GM12878 (cell line): Measurements from ENCODE around the gene FLT4. TPM values are rescaled to one million over a fixed set of nuclear protein-coding genes. Genes with fewer than 3 reads are reported as not detected.

Experiments used
- ATAC-seq: fragments of 200-7000 bp; cut with Tn5 transposase; 3 replicates; pipeline ENCODE4 v1.9.1; 2020; ENCODE audit warnings: mild to moderate bottlenecking, moderate library complexity
- BruUV-seq: library from RNA; stranded (reverse); fragments of 400-500 nt; replicated peaks from 2 replicates; lab custom pipeline; 2021; lab: Mats Ljungman, UMichigan
- CTCF ChIA-PET: fragments of 300-600 bp; sonication (Branson Sonifier 250); formaldehyde crosslinking; extraction: SDS; loops from one replicate; lab custom pipeline; 2021; ENCODE audit warnings: inconsistent platforms; lab: Yijun Ruan, JAX
- POLR2A ChIA-PET: fragments of 350-600 bp; formaldehyde crosslinking; extraction: SDS; loops from one replicate; lab custom pipeline; 2021; ENCODE audit warnings: inconsistent platforms; lab: Charles Lee
- RAD21 ChIA-PET: fragments of 300-600 bp; sonication (Branson Sonifier 250); formaldehyde crosslinking; loops from one replicate; lab custom pipeline; 2023; ENCODE audit warnings: antibody characterized with exemption; ENCODE audit not compliant: unreplicated experiment; lab: Charles Lee
- SMC1A ChIA-PET: fragments of 300-600 bp; sonication (Branson Sonifier 250); formaldehyde crosslinking; loops from one replicate; lab custom pipeline; 2023; ENCODE audit not compliant: unreplicated experiment, uncharacterized antibody; lab: Charles Lee
- DNase-seq: peaks from one replicate; pipeline ENCODE4 v3.0.0-alpha.2; 2011; ENCODE audit warnings: low read depth, low spot score
- FAIRE-seq: peaks from 3 replicates; lab custom pipeline; 2011; peaks lifted over from hg19 to GRCh38; lab: Jason Lieb, UNC
- H2AFZ ChIP-seq: 2 replicates; pipeline ENCODE4 v1.6.0; 2011; ENCODE audit warnings: low read depth, low read length, control low read depth; ENCODE audit not compliant: control insufficient read depth
- H3K27ac ChIP-seq: 2 replicates; pipeline ENCODE4 v1.5.1; 2011; ENCODE audit warnings: control low read depth; ENCODE audit not compliant: control insufficient read depth, insufficient read depth
- H3K27me3 ChIP-seq, 2 experiments: replicated peaks in 1 of 2; 2 replicates each; pipeline versions ENCODE4 v1.6.0 to v1.6.1; 2011; ENCODE audit warnings: low read length in 1 of 2; ENCODE audit not compliant: control insufficient read depth in 2 of 2, insufficient read depth in 2 of 2
- H3K36me3 ChIP-seq, 2 experiments: 2 replicates each; pipeline ENCODE4 v1.5.1; 2011; ENCODE audit warnings: low read length in 1 of 2; ENCODE audit not compliant: control insufficient read depth in 2 of 2, insufficient read depth in 2 of 2
- H3K4me1 ChIP-seq: 2 replicates; pipeline ENCODE4 v1.6.1; 2011; ENCODE audit warnings: mild to moderate bottlenecking, low read length, moderate library complexity, mixed read lengths; ENCODE audit not compliant: control insufficient read depth, insufficient read depth
- H3K4me2 ChIP-seq: 2 replicates; pipeline ENCODE4 v1.6.0; 2011; ENCODE audit warnings: control low read depth; ENCODE audit not compliant: control insufficient read depth, insufficient read depth
- H3K4me3 ChIP-seq: fragments of 200-600 bp; sonication (generic); 2 replicates; pipeline ENCODE4 v1.5.1; 2016
- H3K79me2 ChIP-seq: 2 replicates; pipeline ENCODE4 v1.6.0; 2011; ENCODE audit warnings: low read length; ENCODE audit not compliant: control insufficient read depth, insufficient read depth
- H3K9ac ChIP-seq: 2 replicates; pipeline ENCODE4 v1.8.0; 2011; ENCODE audit warnings: low read length, control low read depth, mixed read lengths; ENCODE audit not compliant: control insufficient read depth, insufficient read depth
- H3K9me3 ChIP-seq: replicated peaks from 3 replicates; pipeline ENCODE4 v1.5.1; 2011; ENCODE audit warnings: mild to moderate bottlenecking, low read length; ENCODE audit not compliant: control insufficient read depth, insufficient read depth
- H4K20me1 ChIP-seq: 2 replicates; pipeline ENCODE4 v1.6.0; 2011; ENCODE audit not compliant: control insufficient read depth, insufficient read depth
- ASH2L ChIP-seq: fragments of 300-600, 200-600 bp; sonication (generic); IDR thresholded peaks from 2 replicates; pipeline ENCODE4 v1.6.1; 2017; ENCODE audit warnings: low read depth, mild to moderate bottlenecking, borderline replicate concordance
- BRCA1 ChIP-seq: IDR thresholded peaks from 2 replicates; pipeline ENCODE4 v1.6.1; 2011; ENCODE audit warnings: low read depth, low read length, improper control_type of control experiment
- CBFB ChIP-seq: IDR thresholded peaks from 2 replicates; pipeline ENCODE4 v1.6.1; 2016; ENCODE audit warnings: antibody characterized with exemption, low read depth
- CBX3 ChIP-seq: fragments of 200-600 bp; sonication (generic); IDR thresholded peaks from 2 replicates; pipeline ENCODE4 v1.6.1; 2016; ENCODE audit warnings: low read depth, borderline replicate concordance
- EGR1 ChIP-seq, 2 experiments: IDR thresholded peaks; 1 replicate in 1 of 2; 2 replicates in 1 of 2; pipeline ENCODE4 v1.6.1; 2011 to 2012; ENCODE audit warnings: low read depth in 2 of 2, low read length in 2 of 2, borderline replicate concordance in 1 of 2, mild to moderate bottlenecking in 1 of 2, moderate library complexity in 1 of 2
- ESRRA ChIP-seq: IDR thresholded peaks from 2 replicates; pipeline ENCODE4 v1.6.1; 2012; ENCODE audit warnings: mild to moderate bottlenecking, low read length, improper control_type of control experiment
- HCFC1 ChIP-seq: fragments of 150-350 bp; IDR thresholded peaks from 2 replicates; pipeline ENCODE4 v1.6.1; 2014; ENCODE audit warnings: low read length
- JUNB ChIP-seq: IDR thresholded peaks from 2 replicates; pipeline ENCODE4 v1.6.1; 2016; ENCODE audit warnings: antibody characterized with exemption, mild to moderate bottlenecking
- KAT2A ChIP-seq: conservative IDR thresholded peaks from 2 replicates; pipeline ENCODE4 v1.6.1; 2011; ENCODE audit warnings: low read depth, low read length; ENCODE audit not compliant: control insufficient read depth
- MYB ChIP-seq: fragments of 150-350 bp; IDR thresholded peaks from 2 replicates; pipeline ENCODE4 v1.6.1; 2014; ENCODE audit warnings: mild to moderate bottlenecking, low read depth, low read length, borderline replicate concordance
- NFYA ChIP-seq: IDR thresholded peaks from 2 replicates; pipeline ENCODE4 v1.6.1; 2011; ENCODE audit warnings: low read depth, mild to moderate bottlenecking, low read length, improper control_type of control experiment, borderline replicate concordance
- POU2F2 ChIP-seq: IDR thresholded peaks from 3 replicates; pipeline ENCODE4 v1.6.1; 2011; ENCODE audit warnings: low read depth, mild to moderate bottlenecking, low read length, borderline replicate concordance
- RCOR1 ChIP-seq: conservative IDR thresholded peaks from 2 replicates; pipeline ENCODE4 v1.6.1; 2012; ENCODE audit warnings: low read depth, low read length, improper control_type of control experiment
- TARDBP ChIP-seq: IDR thresholded peaks from 2 replicates; pipeline ENCODE4 v1.6.1; 2016; ENCODE audit warnings: borderline replicate concordance
- TCF12 ChIP-seq: IDR thresholded peaks from 2 replicates; pipeline ENCODE4 v1.6.1; 2011; ENCODE audit warnings: low read depth, mild to moderate bottlenecking, low read length
- USF2 ChIP-seq: IDR thresholded peaks from 2 replicates; pipeline ENCODE4 v1.6.1; 2011; ENCODE audit warnings: low read depth, low read length, improper control_type of control experiment, borderline replicate concordance
- ZBTB33 ChIP-seq: fragments of 450-650 bp; IDR thresholded peaks from 2 replicates; pipeline ENCODE4 v1.6.1; 2017; ENCODE audit warnings: mild to moderate bottlenecking
- ZNF384 ChIP-seq: IDR thresholded peaks from 2 replicates; pipeline ENCODE4 v1.6.1; 2012; ENCODE audit warnings: low read depth, mild to moderate bottlenecking, low read length, improper control_type of control experiment, borderline replicate concordance
- ZSCAN29 ChIP-seq: fragments of 450-650 bp; IDR thresholded peaks from 2 replicates; pipeline ENCODE4 v1.6.1; 2017; ENCODE audit warnings: mild to moderate bottlenecking, moderate library complexity
- WGBS: methylation state at CpG from one replicate; pipeline ENCODE4 v1.1.6; 2016; ENCODE audit warnings: low lambda C conversion rate; ENCODE audit not compliant: insufficient replicate concordance, insufficient coverage; ENCODE audit errors: missing lambda C conversion rate; 5-methylcytosine and 5-hydroxymethylcytosine counted together
- in situ Hi-C: fragments of 300-500 bp; cut with MboI; formaldehyde crosslinking; loops from 9 replicates; pipeline ENCODE4 v1.14.3; 2018; ENCODE audit warnings: mixed read lengths
- intact Hi-C: fragments of 100-400 bp; cut with micrococcal nuclease; formaldehyde crosslinking; loops from one replicate; pipeline ENCODE4 v1.14.2; 2022; ENCODE audit not compliant: unreplicated experiment
- polyA plus RNA-seq, 11 experiments: library from polyadenylated mRNA; depleted of rRNA in 4 of 11; unstranded in 6 of 11; stranded (reverse) in 5 of 11; fragments of >200 nt; fragmentation: Nextera tagmentation in 4 of 11; fragmentation: Illumina TruSeq in 1 of 11; extraction: Ambion mirVana in 4 of 11; extraction: Trizol in 1 of 11; gene quantifications; 1 replicate in 1 of 11; 2 replicates in 10 of 11; pipeline versions ENCODE4 v1.2.1 to v1.2.3, GENCODE V29; 2011 to 2016; ENCODE audit warnings: inconsistent platforms in 2 of 11, missing spikeins in 2 of 11, low read depth in 1 of 11
- total RNA-seq, 4 experiments: library from RNA; depleted of rRNA in 3 of 4; stranded (reverse); fragments of >200 nt in 3 of 4; fragmentation: Illumina TruSeq in 1 of 4; extraction: Trizol in 1 of 4; gene quantifications; 2 replicates each; pipeline versions ENCODE4 v1.2.1 to v1.2.3, GENCODE V29; 2013 to 2021

The FLT4 gene
- total and polyA plus RNA-seq, 10 of the 15 experiments (the other 5 are each of a cell fraction or from before 2014, with no cell fraction given): 0.18 TPM; not detected in 9

GRCh38 chr5:180652771-180653170 is 3.4 kb upstream of the FLT4 start:
- no peaks in the 10 kb centered on the region for H3K4me1 ChIP-seq
- H3K9ac ChIP-seq: no peak overlapping the region
- H3K36me3 ChIP-seq: no peaks in the 10 kb centered on the region
- H3K9me3 ChIP-seq: no peaks in the 10 kb centered on the region
- 33% methylated on average over 5 of the region's 5 CpGs for WGBS
- ATAC-seq: no peak
- DNase-seq: no peak
- POLR2A ChIA-PET: no interaction called here
- in situ Hi-C loops (no loop called here), intact Hi-C loops (no loop called here)
- no TSS peak for BruUV-seq
- SMC1A ChIA-PET: no interaction called here
- no peaks in the 10 kb centered on the region for H4K20me1 ChIP-seq
- TF ChIP-seq TCF12 (no peak), CBFB (no peak), ESRRA (no peak), JUNB (no peak), EGR1 (IDR thresholded peaks at IDR 0.05; ENCODE audit: borderline replicate concordance in 1 of 2, low read depth in 2 of 2, low read length in 2 of 2) (no peak), BRCA1 (no peak), USF2 (no peak), POU2F2 (no peak), HCFC1 (no peak), ZBTB33 (no peak), ASH2L (no peak), RCOR1 (no peak), KAT2A (no peak), NFYA (no peak), ZNF384 (no peak), TARDBP (no peak), ZSCAN29 (no peak), MYB (no peak), CBX3 (no peak)
- RAD21 ChIA-PET: no interaction called here
- no peak overlapping the region for H3K4me3 ChIP-seq
- no peak for FAIRE-seq
- H3K4me2 ChIP-seq: no peak overlapping the region
- CTCF ChIA-PET: no interaction called here
- H2AFZ ChIP-seq: no peak overlapping the region
- no peak overlapping the region for H3K27ac ChIP-seq
- H3K27me3 ChIP-seq: peaks cover 2 to 3% of the 10 kb centered on the region in 2 experiments; a peak in 1 of 4 replicates
- no peaks in the 10 kb centered on the region for H3K79me2 ChIP-seq
